A549 (cell line): ENCODE results near the gene DET1. TPM values are rescaled to one million over a fixed set of nuclear protein-coding genes. Genes with fewer than 3 reads are reported as not detected.

Source experiments
- ATAC-seq, 2 experiments: fragments of 200-7000 bp in 1 of 2; fragments of >200 bp in 1 of 2; cut with Nextera tagmentation in 1 of 2; cut with Tn5 transposase in 1 of 2; 3 replicates each; pipeline versions ENCODE4 v1.8.0 to v1.9.1; 2018 to 2020; ENCODE audit warnings: mild to moderate bottlenecking in 1 of 2, moderate library complexity in 1 of 2
- CTCF ChIA-PET: fragments of 300-600 bp; sonication (Branson Sonifier 250); formaldehyde crosslinking; extraction: SDS; loops from one replicate; lab custom pipeline; 2021; ENCODE audit warnings: antibody characterized with exemption, inconsistent platforms; lab: Yijun Ruan, JAX
- POLR2A ChIA-PET: fragments of 350-600 bp; formaldehyde crosslinking; extraction: SDS; loops from one replicate; lab custom pipeline; 2021; ENCODE audit warnings: antibody characterized with exemption, inconsistent platforms; lab: Yijun Ruan, JAX
- DNase-seq, 2 experiments: peaks; one replicate each; pipeline versions ENCODE4 v3.0.0 to v3.0.0-alpha.2; 2011 to 2016; ENCODE audit warnings: low read depth in 1 of 2, low spot score in 1 of 2
- FAIRE-seq: peaks from 2 replicates; lab custom pipeline; 2011; peaks lifted over from hg19 to GRCh38; lab: Jason Lieb, UNC
- H3K27ac ChIP-seq, 2 experiments: fragments of >200 bp; sonication (Bioruptor Twin); formaldehyde crosslinking; 3 replicates each; pipeline ENCODE4 v1.5.1; 2016 to 2017
- H3K4me1 ChIP-seq: fragments of >200 bp; sonication (Bioruptor Twin); formaldehyde crosslinking; 3 replicates; pipeline ENCODE4 v1.6.1; 2016
- H3K4me2 ChIP-seq: fragments of >200 bp; sonication (Bioruptor Twin); formaldehyde crosslinking; 3 replicates; pipeline ENCODE4 v1.6.1; 2016
- H3K4me3 ChIP-seq: fragments of >200 bp; sonication (Bioruptor Twin); formaldehyde crosslinking; 3 replicates; pipeline ENCODE4 v1.5.1; 2016
- H3K9me3 ChIP-seq: fragments of >200 bp; sonication (Bioruptor Twin); formaldehyde crosslinking; 3 replicates; pipeline ENCODE4 v1.6.1; 2016
- CEBPB ChIP-seq, 2 experiments: fragments of >200 bp in 1 of 2; sonication (Bioruptor Twin) in 1 of 2; formaldehyde crosslinking in 1 of 2; IDR thresholded peaks; 2 replicates each; pipeline ENCODE4 v1.6.1; 2012 to 2016
- CHD2 ChIP-seq: fragments of 150-350 bp; IDR thresholded peaks from 2 replicates; pipeline ENCODE4 v1.6.1; 2014; ENCODE audit warnings: low read length; ENCODE audit not compliant: partially characterized antibody
- CHD4 ChIP-seq: fragments of 200-600 bp; sonication (generic); IDR thresholded peaks from 2 replicates; pipeline ENCODE4 v1.6.1; 2016; ENCODE audit warnings: antibody characterized with exemption, mild to moderate bottlenecking, borderline replicate concordance
- CTCF ChIP-seq: fragments of >200 bp; sonication (Bioruptor Twin); formaldehyde crosslinking; IDR thresholded peaks from 3 replicates; pipeline ENCODE4 v1.5.1; 2016
- EHMT2 ChIP-seq: fragments of 200-600 bp; sonication (generic); IDR thresholded peaks from 2 replicates; pipeline ENCODE4 v1.6.1; 2016; ENCODE audit warnings: antibody characterized with exemption, low read depth, mild to moderate bottlenecking, moderate library complexity
- EP300 ChIP-seq, 2 experiments: fragments of >200 bp; sonication (Bioruptor Twin); formaldehyde crosslinking; IDR thresholded peaks; 2 replicates in 1 of 2; 3 replicates in 1 of 2; pipeline ENCODE4 v1.6.1; 2016 to 2017
- FOSB ChIP-seq: fragments of 250-450 bp; sonication (Bioruptor Pico); IDR thresholded peaks from 2 replicates; pipeline ENCODE4 v1.5.0; 2020; ENCODE audit warnings: mild to moderate bottlenecking, moderate library complexity
- HDAC2 ChIP-seq: fragments of 200-600 bp; sonication (generic); IDR thresholded peaks from 2 replicates; pipeline ENCODE4 v1.6.1; 2016
- HMGXB4 ChIP-seq: fragments of 250-450 bp; sonication (Bioruptor Pico); IDR thresholded peaks from 2 replicates; pipeline ENCODE4 v1.5.0; 2021; ENCODE audit warnings: mild to moderate bottlenecking, moderate library complexity, borderline replicate concordance
- HOXA7 ChIP-seq: fragments of 250-450 bp; sonication (Bioruptor Pico); IDR thresholded peaks from 2 replicates; pipeline ENCODE4 v1.5.0; 2020; ENCODE audit warnings: mild to moderate bottlenecking, moderate library complexity
- HOXB13 ChIP-seq: fragments of 250-450 bp; sonication (Bioruptor Pico); IDR thresholded peaks from 2 replicates; pipeline ENCODE4 v1.5.0; 2020; ENCODE audit warnings: low read depth, mild to moderate bottlenecking, moderate library complexity
- JUN ChIP-seq, 2 experiments: fragments of >200 bp; sonication (Bioruptor Twin); formaldehyde crosslinking; IDR thresholded peaks; 2 replicates in 1 of 2; 3 replicates in 1 of 2; pipeline ENCODE4 v1.6.1; 2016 to 2017
- KDM1A ChIP-seq: fragments of 200-600 bp; sonication (generic); IDR thresholded peaks from 2 replicates; pipeline ENCODE4 v1.6.1; 2016; ENCODE audit warnings: low read depth, mild to moderate bottlenecking
- MAZ ChIP-seq: fragments of 150-350 bp; IDR thresholded peaks from 2 replicates; pipeline ENCODE4 v1.6.1; 2014; ENCODE audit warnings: antibody characterized with exemption, low read depth, low read length, borderline replicate concordance
- POLR2A ChIP-seq: IDR thresholded peaks from 2 replicates; pipeline ENCODE4 v1.6.1; 2012; ENCODE audit warnings: mild to moderate bottlenecking, low read length
- POLR2AphosphoS2 ChIP-seq: conservative IDR thresholded peaks from 2 replicates; pipeline ENCODE4 v1.6.1; 2012; ENCODE audit warnings: low read length, improper control_type of control experiment, inconsistent platforms
- SREBF2 ChIP-seq: fragments of 450-650 bp; IDR thresholded peaks from 2 replicates; pipeline ENCODE4 v1.6.1; 2014; ENCODE audit warnings: mild to moderate bottlenecking, moderate library complexity
- TP53 ChIP-seq: fragments of 250-450 bp; sonication (Bioruptor Pico); IDR thresholded peaks from 2 replicates; pipeline ENCODE4 v1.5.0; 2021; ENCODE audit warnings: mild to moderate bottlenecking, moderate library complexity
- USF2 ChIP-seq: fragments of 450-650 bp; IDR thresholded peaks from 2 replicates; pipeline ENCODE4 v1.6.1; 2014; ENCODE audit warnings: antibody characterized with exemption
- ZC3H11A ChIP-seq: fragments of 450-650 bp; IDR thresholded peaks from 2 replicates; pipeline ENCODE4 v1.6.1; 2014; ENCODE audit warnings: antibody characterized with exemption, mild to moderate bottlenecking
- ZNF302 ChIP-seq: fragments of 250-450 bp; sonication (Bioruptor Pico); IDR thresholded peaks from 2 replicates; pipeline ENCODE4 v1.9.0; 2021; ENCODE audit warnings: inconsistent platforms, mild to moderate bottlenecking, moderate library complexity
- WGBS: methylation state at CpG from one replicate; pipeline ENCODE4 v1.1.6; 2017; ENCODE audit errors: missing lambda C conversion rate; 5-methylcytosine and 5-hydroxymethylcytosine counted together
- polyA plus RNA-seq, 4 experiments: library from polyadenylated mRNA; depleted of rRNA in 3 of 4; stranded (reverse); fragments of >200 nt; fragmentation: RNase III in 1 of 4; extraction: RNeasy Plus Mini Kit Qiagen cat#74134 plus additional on column Dnase treatment in 1 of 4; gene quantifications; 2 replicates in 3 of 4; 3 replicates in 1 of 4; pipeline ENCODE4 v1.2.3, GENCODE V29; 2011 to 2017
- TF ChIP-seq, protein P1 (sequence below): IDR thresholded peaks from 2 replicates; pipeline ENCODE4 v1.6.1; 2012

Gene DET1
- polyA plus RNA-seq, 2 of the 4 experiments (the other 2 are of a cell fraction): 3.9 to 12.4 TPM

GRCh38 chr15:88491158-88491557 is 55.3 kb downstream of the DET1 start:
- DNase-seq (no peak), FAIRE-seq (no peak), ATAC-seq (no peak)
- no peak overlapping the region for H3K4me2 ChIP-seq
- TF ChIP-seq CEBPB (IDR thresholded peaks at IDR 0.05): no peak
- no peak for TF ChIP-seq FOSB (CRISPR knock-in tag)
- no peak for TF ChIP-seq ZNF302 (CRISPR knock-in tag)
- TF ChIP-seq CHD4: no peak
- no peak for TF ChIP-seq HMGXB4
- no peak for TF ChIP-seq ZC3H11A
- TF ChIP-seq POLR2A: no peak
- TF ChIP-seq EHMT2: no peak
- TF ChIP-seq USF2: no peak
- TF ChIP-seq, protein P1, sequence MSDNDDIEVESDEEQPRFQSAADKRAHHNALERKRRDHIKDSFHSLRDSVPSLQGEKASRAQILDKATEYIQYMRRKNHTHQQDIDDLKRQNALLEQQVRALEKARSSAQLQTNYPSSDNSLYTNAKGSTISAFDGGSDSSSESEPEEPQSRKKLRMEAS: no peak
- no peak for TF ChIP-seq HOXA7
- TF ChIP-seq KDM1A: no peak
- no peak for TF ChIP-seq MAZ
- H3K4me1 ChIP-seq: no peaks in the 10 kb centered on the region
- ChIA-PET CTCF (interaction anchor here (3.6 kb wide), 1 partner anchor 17 kb away, joined by 13 read pairs; no protein-coding TSS in a partner anchor), POLR2A (interaction anchor here (1.1 kb wide), 1 partner anchor 24 kb away, joined by 3 read pairs; the partner anchor contains the start of genes MRPL46 and MRPS11)
- no peak overlapping the region for H3K27ac ChIP-seq
- WGBS: 73% methylated on average over 10 of the region's 10 CpGs
- no peaks in the 10 kb centered on the region for H3K9me3 ChIP-seq
- no peak overlapping the region for H3K4me3 ChIP-seq

DNA sequence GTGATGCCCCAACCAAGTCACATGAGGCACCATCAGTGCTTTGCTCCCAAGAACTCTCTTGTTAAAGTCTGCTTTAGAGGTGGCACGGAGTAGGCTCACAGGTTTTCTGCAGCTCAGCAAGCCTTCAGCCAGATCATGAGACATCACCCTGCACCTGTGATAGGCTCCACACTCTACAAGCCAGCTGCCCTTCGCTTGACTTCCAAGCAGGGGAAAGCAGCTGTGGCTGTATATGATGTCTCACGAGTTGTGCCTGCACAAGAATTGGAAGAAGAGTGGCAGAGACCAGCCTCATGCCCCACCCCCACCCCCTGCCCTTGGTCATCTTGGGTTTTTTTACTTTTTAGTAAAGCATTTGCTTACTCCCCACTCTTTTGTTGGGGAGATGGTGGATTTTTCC is 56.4 kb downstream of the DET1 start:
- no peak for TF ChIP-seq JUN (IDR thresholded peaks at IDR 0.05)
- TF ChIP-seq KDM1A: no peak
- TF ChIP-seq CTCF: no peak
- TF ChIP-seq SREBF2: no peak
- no peak for TF ChIP-seq CHD2
- no peak for TF ChIP-seq HDAC2
- no peak for TF ChIP-seq EP300 (IDR thresholded peaks at IDR 0.05)
- no peak for TF ChIP-seq HOXB13 (CRISPR knock-in tag)
- TF ChIP-seq POLR2AphosphoS2: no peak
- TF ChIP-seq TP53 (CRISPR knock-in tag): no peak
- no peak for TF ChIP-seq FOSB (CRISPR knock-in tag)
- TF ChIP-seq, all 56 proteins: peak for 0
- ChIA-PET POLR2A (no interaction called here), CTCF (interaction anchor here (1.9 to 3.6 kb wide), 4 partner anchors 13 to 344 kb away, joined by 4 to 13 read pairs (median 8); no protein-coding TSS in a partner anchor)
- ATAC-seq: no peak
- Histone ChIP-seq H3K4me3 (no peak overlapping the region), H3K4me2 (no peak overlapping the region), H3K9me3 (no peaks in the 10 kb centered on the region), H3K4me1 (no peaks in the 10 kb centered on the region), H3K27ac (no peak overlapping the region)
- DNase-seq: no peak
- FAIRE-seq: no peak
- 51% methylated on average over 3 of the region's 3 CpGs for WGBS
